GM23338 (cell line): Measurements from ENCODE around the gene HEY2. TPM values are rescaled to one million over a fixed set of nuclear protein-coding genes. Genes with fewer than 3 reads are reported as not detected.

Experiments
- ATAC-seq: fragments of 200-7000 bp; cut with Tn5 transposase; 3 replicates; pipeline ENCODE4 v1.9.1; 2020
- DNase-seq: peaks from one replicate; pipeline ENCODE4 v3.0.0-alpha.2; 2015; ENCODE audit warnings: low spot score
- H2AFZ ChIP-seq: fragments of 200-600 bp; sonication (generic); 2 replicates; pipeline ENCODE4 v1.8.0; 2016; ENCODE audit warnings: antibody characterized with exemption, mild to moderate bottlenecking, moderate library complexity
- H3F3A ChIP-seq: fragments of 200-600 bp; sonication (generic); replicated peaks from 2 replicates; pipeline ENCODE4 v1.8.0; 2017; ENCODE audit warnings: antibody characterized with exemption, mixed run types, low read depth
- H3K27ac ChIP-seq: fragments of 200-600 bp; sonication (generic); 2 replicates; pipeline ENCODE4 v1.6.1; 2016; ENCODE audit warnings: low read depth
- H3K27me3 ChIP-seq: fragments of 200-600 bp; sonication (generic); 2 replicates; pipeline ENCODE4 v1.8.0; 2016; ENCODE audit warnings: mild to moderate bottlenecking, mixed run types, moderate library complexity; ENCODE audit not compliant: insufficient read depth
- H3K36me3 ChIP-seq: fragments of 200-600 bp; sonication (generic); 2 replicates; pipeline ENCODE4 v1.8.0; 2016; ENCODE audit warnings: mild to moderate bottlenecking; ENCODE audit not compliant: insufficient read depth
- H3K4me1 ChIP-seq: fragments of 200-600 bp; sonication (generic); 2 replicates; pipeline ENCODE4 v1.8.0; 2016; ENCODE audit warnings: mild to moderate bottlenecking, moderate library complexity; ENCODE audit not compliant: insufficient read depth
- H3K4me2 ChIP-seq: fragments of 200-600 bp; sonication (generic); 2 replicates; pipeline ENCODE4 v1.7.1; 2017; ENCODE audit warnings: mixed run types
- H3K4me3 ChIP-seq: fragments of 200-600 bp; sonication (generic); 2 replicates; pipeline ENCODE4 v1.6.1; 2016; ENCODE audit warnings: mixed run types
- H3K79me2 ChIP-seq: fragments of 200-600 bp; sonication (generic); replicated peaks from 2 replicates; pipeline ENCODE4 v1.8.0; 2017; ENCODE audit warnings: mild to moderate bottlenecking; ENCODE audit not compliant: insufficient read depth
- H3K9me2 ChIP-seq: fragments of 200-600 bp; sonication (generic); 2 replicates; pipeline ENCODE4 v1.8.0; 2017; ENCODE audit not compliant: insufficient read depth
- H4K20me1 ChIP-seq: fragments of 200-600 bp; sonication (generic); replicated peaks from 2 replicates; pipeline ENCODE4 v1.8.0; 2017; ENCODE audit warnings: mild to moderate bottlenecking; ENCODE audit not compliant: insufficient read depth
- H3K27ac Mint-ChIP-seq: 2 replicates; pipeline ENCODE4 v1.8.0; 2020; ENCODE audit warnings: inconsistent platforms, mild to moderate bottlenecking, moderate library complexity, mixed read lengths
- H3K27me3 Mint-ChIP-seq: 3 replicates; pipeline ENCODE4 v1.8.0; 2022; ENCODE audit warnings: low read depth, mild to moderate bottlenecking, moderate library complexity, mixed read lengths, inconsistent platforms; ENCODE audit not compliant: insufficient read depth, poor library complexity
- H3K36me3 Mint-ChIP-seq: 3 replicates; pipeline ENCODE4 v1.8.0; 2021; ENCODE audit warnings: low read depth, mild to moderate bottlenecking, inconsistent platforms, moderate library complexity, mixed read lengths
- H3K4me1 Mint-ChIP-seq: 3 replicates; pipeline ENCODE4 v1.8.0; 2020; ENCODE audit warnings: mild to moderate bottlenecking, inconsistent platforms, mixed read lengths
- H3K4me3 Mint-ChIP-seq: 3 replicates; pipeline ENCODE4 v1.8.0; 2021; ENCODE audit warnings: moderate library complexity, mild to moderate bottlenecking, inconsistent platforms, mixed read lengths
- H3K9me3 Mint-ChIP-seq: 3 replicates; pipeline ENCODE4 v1.8.0; 2020; ENCODE audit warnings: moderate library complexity, mild to moderate bottlenecking, inconsistent platforms, mixed read lengths
- EZH2 ChIP-seq: fragments of 200-600 bp; sonication (generic); IDR thresholded peaks from one replicate; pipeline ENCODE4 v1.8.0; 2017; ENCODE audit warnings: antibody characterized with exemption, mild to moderate bottlenecking, low read depth; ENCODE audit not compliant: unreplicated experiment
- JUNB ChIP-seq: IDR thresholded peaks from one replicate; pipeline ENCODE4 v1.6.1; 2016; ENCODE audit warnings: antibody characterized with exemption; ENCODE audit not compliant: unreplicated experiment
- NANOG ChIP-seq: IDR thresholded peaks from 2 replicates; pipeline ENCODE4 v1.6.1; 2016; ENCODE audit warnings: antibody characterized with exemption, borderline replicate concordance
- POLR2AphosphoS5 ChIP-seq: IDR thresholded peaks from 2 replicates; pipeline ENCODE4 v1.6.1; 2016; ENCODE audit warnings: antibody characterized with exemption, low read depth
- STAT1 ChIP-seq: IDR thresholded peaks from one replicate; pipeline ENCODE4 v1.6.1; 2016; ENCODE audit warnings: antibody characterized with exemption; ENCODE audit not compliant: unreplicated experiment
- ZNF331 ChIP-seq: fragments of 250-450 bp; sonication (Bioruptor Pico); IDR thresholded peaks from 2 replicates; pipeline ENCODE4 v1.5.0; 2020; ENCODE audit warnings: low read depth, mild to moderate bottlenecking, moderate library complexity
- polyA plus RNA-seq: library from polyadenylated mRNA; unstranded; fragments of >200 nt; fragmentation: Nextera tagmentation; extraction: Ambion mirVana; gene quantifications from 2 replicates; pipeline ENCODE4 v1.2.1, GENCODE V29; 2016
- total RNA-seq: library from RNA; depleted of rRNA; stranded (reverse); fragments of >200 nt; shearing (Covaris generic); gene quantifications from 2 replicates; pipeline ENCODE4 v1.2.3, GENCODE V29; 2014
- TF ChIP-seq, protein P1 (sequence below), 2 experiments: fragments of 200-600 bp in 1 of 2; sonication (generic) in 1 of 2; conservative IDR thresholded peaks; 2 replicates each; pipeline versions ENCODE4 v1.5.1 to v1.6.1; 2016 to 2017; ENCODE audit warnings: antibody characterized with exemption in 2 of 2, low read depth in 2 of 2, mild to moderate bottlenecking in 2 of 2, moderate library complexity in 1 of 2
- TF ChIP-seq, protein P2 (sequence below): IDR thresholded peaks from one replicate; pipeline ENCODE4 v1.6.1; 2018; ENCODE audit warnings: antibody characterized with exemption; ENCODE audit not compliant: unreplicated experiment
- TF ChIP-seq, protein P3 (sequence below): fragments of 250-450 bp; sonication (Bioruptor Pico); IDR thresholded peaks from 2 replicates; pipeline ENCODE4 v1.5.0; 2020; ENCODE audit warnings: mild to moderate bottlenecking, moderate library complexity

Gene HEY2
- total and polyA plus RNA-seq, 2 experiments from 2014 or later, result 4.3 to 8.5 TPM

DNA sequence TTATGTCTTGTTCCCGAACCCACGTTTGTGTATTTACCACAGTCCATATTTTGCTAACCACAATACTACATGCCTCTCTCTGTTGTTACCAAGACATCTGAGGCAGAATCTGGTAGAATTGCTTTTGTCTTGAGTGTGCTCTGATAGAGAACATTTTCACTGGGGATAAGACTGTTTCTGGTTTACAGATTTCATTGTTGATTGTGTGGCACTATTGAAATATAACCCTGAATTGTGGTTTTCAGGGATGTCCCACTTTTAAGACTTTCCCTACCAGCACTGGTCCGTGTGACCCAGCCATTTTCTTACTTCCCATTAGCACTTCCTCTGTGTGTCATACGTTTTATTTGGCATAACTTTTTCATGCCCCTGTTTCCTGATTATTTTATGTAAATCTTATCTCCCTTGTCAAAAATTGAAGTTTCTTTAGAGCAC, 53.5 kb downstream of the HEY2 start:
- Histone ChIP-seq H3K4me2 (no peak overlapping the region), H3K4me1 (no peaks in the 10 kb centered on the region), H3K36me3 (no peaks in the 10 kb centered on the region), H2AFZ (no peak overlapping the region), H3K27me3 (no peaks in the 10 kb centered on the region), H3K79me2 (no peaks in the 10 kb centered on the region; the same call in 1 of the 2 replicates), H3K9me2 (no peaks in the 10 kb centered on the region), H4K20me1 (no peaks in the 10 kb centered on the region; the same call in 1 of the 2 replicates), H3F3A (no peaks in the 10 kb centered on the region), H3K27ac (no peak overlapping the region), H3K4me3 (no peak overlapping the region)
- ATAC-seq (no peak), DNase-seq (no peak)
- Mint-ChIP-seq H3K9me3 (no peaks in the 10 kb centered on the region), H3K4me3 (no peak overlapping the region), H3K36me3 (no peaks in the 10 kb centered on the region), H3K27me3 (peaks cover 2% of the 10 kb centered on the region), H3K27ac (no peak overlapping the region), H3K4me1 (peaks cover 7% of the 10 kb centered on the region; the same call in 1 of the 3 replicates)
- TF ChIP-seq JUNB (no peak), POLR2AphosphoS5 (no peak), EZH2 (no peak), STAT1 (no peak), ZNF331 (CRISPR knock-in tag) (no peak), NANOG (no peak)
- TF ChIP-seq, protein P1, sequence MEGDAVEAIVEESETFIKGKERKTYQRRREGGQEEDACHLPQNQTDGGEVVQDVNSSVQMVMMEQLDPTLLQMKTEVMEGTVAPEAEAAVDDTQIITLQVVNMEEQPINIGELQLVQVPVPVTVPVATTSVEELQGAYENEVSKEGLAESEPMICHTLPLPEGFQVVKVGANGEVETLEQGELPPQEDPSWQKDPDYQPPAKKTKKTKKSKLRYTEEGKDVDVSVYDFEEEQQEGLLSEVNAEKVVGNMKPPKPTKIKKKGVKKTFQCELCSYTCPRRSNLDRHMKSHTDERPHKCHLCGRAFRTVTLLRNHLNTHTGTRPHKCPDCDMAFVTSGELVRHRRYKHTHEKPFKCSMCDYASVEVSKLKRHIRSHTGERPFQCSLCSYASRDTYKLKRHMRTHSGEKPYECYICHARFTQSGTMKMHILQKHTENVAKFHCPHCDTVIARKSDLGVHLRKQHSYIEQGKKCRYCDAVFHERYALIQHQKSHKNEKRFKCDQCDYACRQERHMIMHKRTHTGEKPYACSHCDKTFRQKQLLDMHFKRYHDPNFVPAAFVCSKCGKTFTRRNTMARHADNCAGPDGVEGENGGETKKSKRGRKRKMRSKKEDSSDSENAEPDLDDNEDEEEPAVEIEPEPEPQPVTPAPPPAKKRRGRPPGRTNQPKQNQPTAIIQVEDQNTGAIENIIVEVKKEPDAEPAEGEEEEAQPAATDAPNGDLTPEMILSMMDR (conservative IDR thresholded peaks at IDR 0.05; ENCODE audit: low read depth in 2 of 2), result no peak
- TF ChIP-seq, protein P2, sequence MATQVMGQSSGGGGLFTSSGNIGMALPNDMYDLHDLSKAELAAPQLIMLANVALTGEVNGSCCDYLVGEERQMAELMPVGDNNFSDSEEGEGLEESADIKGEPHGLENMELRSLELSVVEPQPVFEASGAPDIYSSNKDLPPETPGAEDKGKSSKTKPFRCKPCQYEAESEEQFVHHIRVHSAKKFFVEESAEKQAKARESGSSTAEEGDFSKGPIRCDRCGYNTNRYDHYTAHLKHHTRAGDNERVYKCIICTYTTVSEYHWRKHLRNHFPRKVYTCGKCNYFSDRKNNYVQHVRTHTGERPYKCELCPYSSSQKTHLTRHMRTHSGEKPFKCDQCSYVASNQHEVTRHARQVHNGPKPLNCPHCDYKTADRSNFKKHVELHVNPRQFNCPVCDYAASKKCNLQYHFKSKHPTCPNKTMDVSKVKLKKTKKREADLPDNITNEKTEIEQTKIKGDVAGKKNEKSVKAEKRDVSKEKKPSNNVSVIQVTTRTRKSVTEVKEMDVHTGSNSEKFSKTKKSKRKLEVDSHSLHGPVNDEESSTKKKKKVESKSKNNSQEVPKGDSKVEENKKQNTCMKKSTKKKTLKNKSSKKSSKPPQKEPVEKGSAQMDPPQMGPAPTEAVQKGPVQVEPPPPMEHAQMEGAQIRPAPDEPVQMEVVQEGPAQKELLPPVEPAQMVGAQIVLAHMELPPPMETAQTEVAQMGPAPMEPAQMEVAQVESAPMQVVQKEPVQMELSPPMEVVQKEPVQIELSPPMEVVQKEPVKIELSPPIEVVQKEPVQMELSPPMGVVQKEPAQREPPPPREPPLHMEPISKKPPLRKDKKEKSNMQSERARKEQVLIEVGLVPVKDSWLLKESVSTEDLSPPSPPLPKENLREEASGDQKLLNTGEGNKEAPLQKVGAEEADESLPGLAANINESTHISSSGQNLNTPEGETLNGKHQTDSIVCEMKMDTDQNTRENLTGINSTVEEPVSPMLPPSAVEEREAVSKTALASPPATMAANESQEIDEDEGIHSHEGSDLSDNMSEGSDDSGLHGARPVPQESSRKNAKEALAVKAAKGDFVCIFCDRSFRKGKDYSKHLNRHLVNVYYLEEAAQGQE, result no peak
- TF ChIP-seq, protein P3, sequence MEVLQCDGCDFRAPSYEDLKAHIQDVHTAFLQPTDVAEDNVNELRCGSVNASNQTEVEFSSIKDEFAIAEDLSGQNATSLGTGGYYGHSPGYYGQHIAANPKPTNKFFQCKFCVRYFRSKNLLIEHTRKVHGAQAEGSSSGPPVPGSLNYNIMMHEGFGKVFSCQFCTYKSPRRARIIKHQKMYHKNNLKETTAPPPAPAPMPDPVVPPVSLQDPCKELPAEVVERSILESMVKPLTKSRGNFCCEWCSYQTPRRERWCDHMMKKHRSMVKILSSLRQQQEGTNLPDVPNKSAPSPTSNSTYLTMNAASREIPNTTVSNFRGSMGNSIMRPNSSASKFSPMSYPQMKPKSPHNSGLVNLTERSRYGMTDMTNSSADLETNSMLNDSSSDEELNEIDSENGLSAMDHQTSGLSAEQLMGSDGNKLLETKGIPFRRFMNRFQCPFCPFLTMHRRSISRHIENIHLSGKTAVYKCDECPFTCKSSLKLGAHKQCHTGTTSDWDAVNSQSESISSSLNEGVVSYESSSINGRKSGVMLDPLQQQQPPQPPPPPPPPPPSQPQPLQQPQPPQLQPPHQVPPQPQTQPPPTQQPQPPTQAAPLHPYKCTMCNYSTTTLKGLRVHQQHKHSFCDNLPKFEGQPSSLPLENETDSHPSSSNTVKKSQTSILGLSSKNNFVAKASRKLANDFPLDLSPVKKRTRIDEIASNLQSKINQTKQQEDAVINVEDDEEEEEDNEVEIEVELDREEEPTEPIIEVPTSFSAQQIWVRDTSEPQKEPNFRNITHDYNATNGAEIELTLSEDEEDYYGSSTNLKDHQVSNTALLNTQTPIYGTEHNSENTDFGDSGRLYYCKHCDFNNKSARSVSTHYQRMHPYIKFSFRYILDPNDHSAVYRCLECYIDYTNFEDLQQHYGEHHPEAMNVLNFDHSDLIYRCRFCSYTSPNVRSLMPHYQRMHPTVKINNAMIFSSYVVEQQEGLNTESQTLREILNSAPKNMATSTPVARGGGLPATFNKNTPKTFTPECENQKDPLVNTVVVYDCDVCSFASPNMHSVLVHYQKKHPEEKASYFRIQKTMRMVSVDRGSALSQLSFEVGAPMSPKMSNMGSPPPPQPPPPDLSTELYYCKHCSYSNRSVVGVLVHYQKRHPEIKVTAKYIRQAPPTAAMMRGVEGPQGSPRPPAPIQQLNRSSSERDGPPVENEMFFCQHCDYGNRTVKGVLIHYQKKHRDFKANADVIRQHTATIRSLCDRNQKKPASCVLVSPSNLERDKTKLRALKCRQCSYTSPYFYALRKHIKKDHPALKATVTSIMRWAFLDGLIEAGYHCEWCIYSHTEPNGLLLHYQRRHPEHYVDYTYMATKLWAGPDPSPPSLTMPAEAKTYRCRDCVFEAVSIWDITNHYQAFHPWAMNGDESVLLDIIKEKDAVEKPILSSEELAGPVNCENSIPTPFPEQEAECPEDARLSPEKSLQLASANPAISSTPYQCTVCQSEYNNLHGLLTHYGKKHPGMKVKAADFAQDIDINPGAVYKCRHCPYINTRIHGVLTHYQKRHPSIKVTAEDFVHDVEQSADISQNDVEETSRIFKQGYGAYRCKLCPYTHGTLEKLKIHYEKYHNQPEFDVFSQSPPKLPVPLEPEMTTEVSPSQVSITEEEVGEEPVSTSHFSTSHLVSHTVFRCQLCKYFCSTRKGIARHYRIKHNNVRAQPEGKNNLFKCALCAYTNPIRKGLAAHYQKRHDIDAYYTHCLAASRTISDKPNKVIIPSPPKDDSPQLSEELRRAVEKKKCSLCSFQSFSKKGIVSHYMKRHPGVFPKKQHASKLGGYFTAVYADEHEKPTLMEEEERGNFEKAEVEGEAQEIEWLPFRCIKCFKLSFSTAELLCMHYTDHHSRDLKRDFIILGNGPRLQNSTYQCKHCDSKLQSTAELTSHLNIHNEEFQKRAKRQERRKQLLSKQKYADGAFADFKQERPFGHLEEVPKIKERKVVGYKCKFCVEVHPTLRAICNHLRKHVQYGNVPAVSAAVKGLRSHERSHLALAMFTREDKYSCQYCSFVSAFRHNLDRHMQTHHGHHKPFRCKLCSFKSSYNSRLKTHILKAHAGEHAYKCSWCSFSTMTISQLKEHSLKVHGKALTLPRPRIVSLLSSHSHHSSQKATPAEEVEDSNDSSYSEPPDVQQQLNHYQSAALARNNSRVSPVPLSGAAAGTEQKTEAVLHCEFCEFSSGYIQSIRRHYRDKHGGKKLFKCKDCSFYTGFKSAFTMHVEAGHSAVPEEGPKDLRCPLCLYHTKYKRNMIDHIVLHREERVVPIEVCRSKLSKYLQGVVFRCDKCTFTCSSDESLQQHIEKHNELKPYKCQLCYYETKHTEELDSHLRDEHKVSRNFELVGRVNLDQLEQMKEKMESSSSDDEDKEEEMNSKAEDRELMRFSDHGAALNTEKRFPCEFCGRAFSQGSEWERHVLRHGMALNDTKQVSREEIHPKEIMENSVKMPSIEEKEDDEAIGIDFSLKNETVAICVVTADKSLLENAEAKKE (CRISPR knock-in tag), result no peak
